KMS-11 (cell line): ENCODE data around the gene SELENOI.
"Not testable (repeated sequence)": the region's sequence is repeated elsewhere in the genome, so short reads cannot be mapped to it uniquely, and the experiment has no call there.

Source experiments
- H2AFZ ChIP-seq: fragments of 200-600 bp; sonication (generic); 2 replicates; pipeline ENCODE4 v1.6.1; 2016; ENCODE audit warnings: antibody characterized with exemption, mixed run types, low read depth
- H3K27ac ChIP-seq: fragments of 200-600 bp; sonication (generic); 2 replicates; pipeline ENCODE4 v1.6.1; 2016; ENCODE audit warnings: mild to moderate bottlenecking, mixed run types
- H3K27me3 ChIP-seq: fragments of 200-600 bp; sonication (generic); 2 replicates; pipeline ENCODE4 v1.6.1; 2017; ENCODE audit warnings: mild to moderate bottlenecking, low read depth, mixed run types, moderate library complexity; ENCODE audit not compliant: insufficient read depth
- H3K36me3 ChIP-seq: fragments of 200-600 bp; sonication (generic); 2 replicates; pipeline ENCODE4 v1.6.1; 2017; ENCODE audit warnings: mild to moderate bottlenecking, mixed run types; ENCODE audit not compliant: insufficient read depth
- H3K4me1 ChIP-seq: fragments of 200-600 bp; sonication (generic); 2 replicates; pipeline ENCODE4 v1.6.1; 2016; ENCODE audit warnings: mild to moderate bottlenecking, low read depth, mixed run types; ENCODE audit not compliant: poor library complexity, severe bottlenecking
- H3K4me2 ChIP-seq: fragments of 200-600 bp; sonication (generic); 2 replicates; pipeline ENCODE4 v1.7.0; 2016; ENCODE audit warnings: mild to moderate bottlenecking, mixed run types
- H3K4me3 ChIP-seq: fragments of 200-600 bp; sonication (generic); IDR thresholded peaks from 2 replicates; pipeline ENCODE4 v1.6.1; 2017; ENCODE audit warnings: low read depth, low read length, mixed read lengths; ENCODE audit not compliant: insufficient read depth
- H3K79me2 ChIP-seq: fragments of 200-600 bp; sonication (generic); 2 replicates; pipeline ENCODE4 v1.6.1; 2016; ENCODE audit warnings: low read depth, mixed run types; ENCODE audit not compliant: insufficient read depth
- H3K9ac ChIP-seq: fragments of 200-600 bp; sonication (generic); 2 replicates; pipeline ENCODE4 v1.6.1; 2016; ENCODE audit warnings: mild to moderate bottlenecking, mixed run types
- H4K20me1 ChIP-seq: fragments of 200-600 bp; sonication (generic); 2 replicates; pipeline ENCODE4 v1.6.1; 2016; ENCODE audit warnings: mild to moderate bottlenecking, mixed run types; ENCODE audit not compliant: insufficient read depth
- CTCF ChIP-seq: fragments of 200-600 bp; sonication (generic); conservative IDR thresholded peaks from 2 replicates; pipeline ENCODE4 v1.6.1; 2017; ENCODE audit warnings: low read depth, mild to moderate bottlenecking, antibody characterized with exemption, low read length, moderate library complexity, mixed read lengths

The SELENOI gene

GRCh38 chr2:26316041-26316440 lies 29.9 kb upstream of the SELENOI start:
- no peaks in the 10 kb centered on the region for H4K20me1 ChIP-seq
- no peak overlapping the region for H3K4me2 ChIP-seq
- peaks cover 8% of the 10 kb centered on the region for H3K4me1 ChIP-seq
- H2AFZ ChIP-seq: no peak overlapping the region
- no peak overlapping the region for H3K4me3 ChIP-seq
- H3K9ac ChIP-seq: no peak overlapping the region
- no peaks in the 10 kb centered on the region for H3K79me2 ChIP-seq
- H3K27ac ChIP-seq: no peak overlapping the region
- peak; percentile 35; the same call in 1 of the 2 replicates for TF ChIP-seq CTCF
- H3K27me3 ChIP-seq: no peaks in the 10 kb centered on the region
- H3K36me3 ChIP-seq: no peaks in the 10 kb centered on the region

- Histone ChIP-seq H3K36me3 (no peaks in the 10 kb centered on the region), H3K9ac (no peak overlapping the region), H4K20me1 (no peaks in the 10 kb centered on the region), H3K4me3 (no peak overlapping the region), H3K4me1 (peaks cover 8% of the 10 kb centered on the region), H2AFZ (no peak overlapping the region), H3K4me2 (no peak overlapping the region), H3K27me3 (no peaks in the 10 kb centered on the region), H3K79me2 (no peaks in the 10 kb centered on the region), H3K27ac (no peak overlapping the region)
- TF ChIP-seq CTCF: no peak
Measured at GRCh38 chr2:26316845-26317244, 29.1 kb upstream of the SELENOI start.

GRCh38 chr2:26317377-26318105 lies 28.4 kb upstream of the SELENOI start:
- no peaks in the 10 kb centered on the region for H3K36me3 ChIP-seq
- no peak overlapping the region for H2AFZ ChIP-seq
- H3K27ac ChIP-seq: no peak overlapping the region
- H3K79me2 ChIP-seq: no peaks in the 10 kb centered on the region
- H4K20me1 ChIP-seq: no peaks in the 10 kb centered on the region
- H3K27me3 ChIP-seq: no peaks in the 10 kb centered on the region
- no peak overlapping the region for H3K9ac ChIP-seq
- H3K4me1 ChIP-seq: peaks cover 8% of the 10 kb centered on the region
- TF ChIP-seq CTCF: no peak
- no peak overlapping the region for H3K4me3 ChIP-seq
- no peak overlapping the region for H3K4me2 ChIP-seq

- peaks cover 8% of the 10 kb centered on the region for H3K4me1 ChIP-seq
- H3K27ac ChIP-seq: no peak overlapping the region
- no peaks in the 10 kb centered on the region for H4K20me1 ChIP-seq
- no peaks in the 10 kb centered on the region for H3K79me2 ChIP-seq
- no peak overlapping the region for H2AFZ ChIP-seq
- no peak overlapping the region for H3K4me3 ChIP-seq
- no peaks in the 10 kb centered on the region for H3K36me3 ChIP-seq
- no peak for TF ChIP-seq CTCF
- H3K9ac ChIP-seq: no peak overlapping the region
- no peak overlapping the region for H3K4me2 ChIP-seq
- no peaks in the 10 kb centered on the region for H3K27me3 ChIP-seq
Measured at GRCh38 chr2:26318950-26319349, 27.0 kb upstream of the SELENOI start.

- H3K79me2 ChIP-seq, H3K27me3 ChIP-seq, H3K27ac ChIP-seq, H3K9ac ChIP-seq, H2AFZ ChIP-seq, H3K36me3 ChIP-seq, H3K4me2 ChIP-seq, H3K4me3 ChIP-seq, H4K20me1 ChIP-seq: not testable (repeated sequence)
- H3K4me1 ChIP-seq: peaks cover 36% of the 10 kb centered on the region
Measured at GRCh38 chr2:26324479-26324878, 21.5 kb upstream of the SELENOI start.
